Measurements from ENCODE around the gene KIF12.
"Not testable (repeated sequence)": the region's sequence is repeated elsewhere in the genome, so short reads cannot be mapped to it uniquely, and the experiment has no call there.

The KIF12 gene

GRCh38 chr9:114082763-114083412 lies 16.2 kb downstream of the KIF12 start:
- DNase-seq = not testable (repeated sequence)

GRCh38 chr9:114082017-114082762 lies 16.9 kb downstream of the KIF12 start:
- DNase-seq = peak; percentile 74

- DNase-seq = no peak
These were observed 17.6 kb downstream of the KIF12 start for GRCh38 chr9:114081441-114082016.

GRCh38 chr9:114080773-114081440 lies 18.2 kb downstream of the KIF12 start:
- DNase-seq = no peak

- no peak for DNase-seq
These were observed 18.8 kb downstream of the KIF12 start for GRCh38 chr9:114080195-114080772.

GRCh38 chr9:114078781-114079156 lies 20.3 kb downstream of the KIF12 start:
- DNase-seq = no peak

DNA sequence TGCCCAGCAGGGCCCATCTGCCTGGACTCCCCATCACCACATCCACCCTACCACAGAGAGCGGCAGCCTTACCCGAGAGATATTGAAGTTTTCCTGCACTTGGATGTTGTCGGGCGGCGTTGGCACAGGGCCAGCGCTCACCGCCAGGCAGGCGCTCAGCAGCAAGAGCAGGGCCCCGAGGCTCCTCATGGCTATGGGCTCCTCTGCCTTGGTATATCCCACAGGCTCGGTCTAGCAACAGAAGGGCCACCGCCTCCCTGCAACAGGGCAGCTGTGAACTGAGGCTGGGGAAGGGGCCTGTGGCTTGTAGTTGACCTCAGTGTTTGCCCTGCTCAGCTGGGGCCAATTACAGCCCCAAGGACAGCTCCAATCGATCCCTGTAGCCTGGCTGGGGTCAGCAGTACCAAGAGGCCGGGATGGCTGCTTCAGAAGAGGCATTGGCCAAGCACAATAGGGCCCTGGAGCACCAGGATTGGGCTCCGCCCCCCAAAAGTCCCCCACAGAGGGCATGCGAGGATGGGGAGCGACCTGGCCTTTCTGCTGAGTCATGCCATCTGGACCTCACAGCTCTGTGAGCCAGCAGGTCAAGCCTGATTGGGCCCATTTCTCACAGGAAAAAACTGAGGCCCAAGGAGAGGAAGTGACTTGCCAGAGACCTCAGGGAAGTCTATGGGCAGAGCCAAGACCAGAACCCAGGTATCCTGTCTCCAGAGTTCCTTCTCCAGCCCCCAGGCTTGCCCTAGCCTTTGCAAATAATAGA lies 20.9 kb downstream of the KIF12 start, which contains the start of gene AMBP:
Gene AMBP (minus strand): TSS at position 280 of the 760 bp plus-strand sequence. CDS start 91 bp downstream, at position 189.
- DNase-seq = no peak

- no peak for DNase-seq
These were observed 21.8 kb downstream of the KIF12 start for GRCh38 chr9:114077162-114077837.

DNA sequence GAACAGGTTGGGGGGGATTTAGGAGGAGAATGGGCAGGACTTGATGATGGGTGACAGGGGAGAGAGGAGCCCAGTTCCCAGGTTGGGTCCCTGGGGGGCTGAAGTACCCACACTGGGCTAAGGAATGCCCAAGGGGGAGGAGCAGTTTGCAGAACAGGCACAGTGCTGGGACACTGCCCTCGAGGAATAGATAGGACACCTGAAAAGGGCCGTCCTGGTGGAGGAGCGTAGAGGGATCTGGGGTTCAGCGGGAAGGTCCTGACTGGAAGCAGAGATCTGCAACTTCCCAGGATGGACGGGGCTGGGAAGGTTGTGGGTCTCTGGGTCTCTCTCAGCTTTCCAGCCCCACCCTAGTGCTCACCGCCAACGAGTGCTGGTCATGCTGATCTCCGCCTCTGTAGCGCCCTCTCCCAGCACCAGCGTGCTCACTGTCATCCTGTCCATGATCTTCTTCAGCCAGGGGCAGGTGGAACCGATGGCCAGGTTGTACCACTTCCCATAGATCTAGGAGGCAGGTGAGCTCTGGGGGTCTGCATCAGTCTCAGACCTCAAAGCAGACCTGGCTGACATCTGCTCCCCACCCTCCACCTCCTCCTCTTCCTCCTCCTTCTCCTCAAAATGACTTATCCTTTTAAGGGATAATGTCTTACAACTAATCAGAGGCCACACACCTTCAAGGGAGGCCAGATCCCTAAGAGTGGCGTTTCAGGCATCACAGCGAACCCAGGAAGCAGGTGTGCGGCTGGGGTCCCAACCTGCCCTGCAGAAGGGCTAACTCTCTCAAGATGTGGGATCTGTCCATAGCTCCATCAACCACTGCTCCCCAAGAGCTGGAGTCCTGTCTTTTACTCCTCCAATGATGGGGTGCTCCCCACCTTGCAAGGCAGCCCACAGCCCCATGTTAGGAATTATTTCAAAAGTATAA lies 22.6 kb downstream of the KIF12 start:
- no peak for DNase-seq

DNA sequence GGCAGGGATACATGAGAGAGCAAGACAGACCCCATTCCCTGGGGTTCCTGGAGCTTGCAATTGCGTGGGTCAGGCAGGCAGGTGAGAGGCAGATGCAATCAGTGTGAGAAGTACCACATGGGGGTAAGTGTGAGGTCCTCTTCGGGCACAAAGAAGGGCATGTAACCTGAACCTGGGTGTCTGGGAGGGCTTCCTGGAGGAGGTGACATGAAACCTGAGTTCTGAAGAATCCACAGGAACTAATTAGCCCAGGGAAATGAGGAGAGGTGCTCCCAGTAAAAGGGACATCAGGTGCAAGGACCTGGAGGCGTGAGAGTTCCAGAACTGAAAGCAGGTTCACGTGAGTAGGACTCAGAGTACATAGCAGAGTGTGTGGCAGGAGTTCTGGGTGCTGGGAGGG lies 23.5 kb downstream of the KIF12 start:
- no peak for DNase-seq

DNA sequence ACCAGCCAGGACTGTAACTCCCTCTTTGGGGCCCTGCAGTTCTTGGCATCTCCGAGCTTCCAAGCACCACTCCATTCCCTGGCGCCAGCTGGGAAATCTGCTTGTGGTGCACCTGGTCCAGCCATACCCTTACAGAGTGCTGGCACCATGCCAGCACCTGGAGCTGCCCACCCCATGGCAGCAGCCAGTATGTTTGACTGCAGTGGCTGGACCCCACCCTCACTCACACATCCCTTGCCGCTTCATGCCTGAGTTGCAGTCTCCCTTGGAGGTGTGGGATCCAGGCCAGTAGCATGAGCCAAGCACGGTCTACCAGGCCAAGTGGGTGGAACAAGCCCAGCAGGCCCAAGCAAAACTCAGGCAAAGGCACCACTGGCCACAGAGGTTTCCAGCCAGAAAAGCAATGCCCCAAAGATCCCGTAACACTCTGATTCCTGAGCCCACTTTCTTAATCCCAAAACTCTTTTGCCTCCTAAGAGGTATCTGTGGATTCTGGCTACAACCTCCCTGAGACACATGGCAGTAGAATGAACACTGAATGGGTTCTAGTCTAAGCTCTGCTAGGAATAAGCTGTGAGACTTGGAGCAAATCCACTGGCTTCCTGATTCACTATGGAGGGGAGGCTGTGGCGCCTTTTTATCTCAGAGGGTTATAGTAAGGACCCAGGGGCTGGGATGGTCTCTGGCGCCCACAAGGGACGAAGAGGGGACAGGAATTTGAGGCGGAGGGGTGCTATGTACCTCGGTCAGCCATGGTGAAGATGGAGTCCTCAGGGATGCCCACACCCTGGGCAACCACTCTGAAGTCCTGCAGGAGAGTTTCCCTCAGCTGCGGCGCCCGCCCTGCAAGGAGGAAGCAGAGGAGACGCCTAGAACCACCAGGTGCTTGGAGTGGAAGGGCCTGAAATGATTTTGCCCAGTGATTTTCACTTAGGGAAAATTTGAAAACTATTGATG lies 26.6 kb downstream of the KIF12 start:
- DNase-seq = no peak

DNA sequence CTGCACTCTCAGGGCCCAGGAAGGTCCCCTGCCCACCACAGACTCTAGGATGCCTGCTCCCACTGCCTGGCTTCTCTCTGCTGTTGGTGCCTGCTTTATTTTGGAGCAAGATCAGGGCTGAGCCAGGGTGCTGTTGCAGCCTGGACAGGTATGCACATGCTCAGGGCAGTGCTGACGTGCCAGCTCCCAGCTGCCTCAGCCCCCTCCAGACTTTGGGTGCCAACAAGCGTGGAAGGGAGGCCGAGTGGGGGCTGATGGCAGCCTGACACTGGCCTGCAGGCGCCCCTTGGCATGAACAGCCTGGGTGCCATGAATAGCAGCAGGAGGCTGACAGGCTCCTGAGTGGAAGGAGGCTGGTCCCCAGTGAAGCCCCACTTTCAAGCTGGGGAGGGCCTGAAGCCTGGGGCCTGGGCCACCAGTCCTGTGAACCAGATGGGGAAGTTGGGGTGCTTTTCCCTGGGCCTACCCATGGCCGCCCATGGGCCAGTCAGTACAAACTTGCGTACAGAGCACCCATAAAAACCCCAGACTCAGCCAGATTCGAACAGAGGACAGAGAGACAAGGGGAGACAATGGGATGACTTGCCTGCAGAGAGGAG lies 27.8 kb downstream of the KIF12 start:
- no peak for DNase-seq

DNA sequence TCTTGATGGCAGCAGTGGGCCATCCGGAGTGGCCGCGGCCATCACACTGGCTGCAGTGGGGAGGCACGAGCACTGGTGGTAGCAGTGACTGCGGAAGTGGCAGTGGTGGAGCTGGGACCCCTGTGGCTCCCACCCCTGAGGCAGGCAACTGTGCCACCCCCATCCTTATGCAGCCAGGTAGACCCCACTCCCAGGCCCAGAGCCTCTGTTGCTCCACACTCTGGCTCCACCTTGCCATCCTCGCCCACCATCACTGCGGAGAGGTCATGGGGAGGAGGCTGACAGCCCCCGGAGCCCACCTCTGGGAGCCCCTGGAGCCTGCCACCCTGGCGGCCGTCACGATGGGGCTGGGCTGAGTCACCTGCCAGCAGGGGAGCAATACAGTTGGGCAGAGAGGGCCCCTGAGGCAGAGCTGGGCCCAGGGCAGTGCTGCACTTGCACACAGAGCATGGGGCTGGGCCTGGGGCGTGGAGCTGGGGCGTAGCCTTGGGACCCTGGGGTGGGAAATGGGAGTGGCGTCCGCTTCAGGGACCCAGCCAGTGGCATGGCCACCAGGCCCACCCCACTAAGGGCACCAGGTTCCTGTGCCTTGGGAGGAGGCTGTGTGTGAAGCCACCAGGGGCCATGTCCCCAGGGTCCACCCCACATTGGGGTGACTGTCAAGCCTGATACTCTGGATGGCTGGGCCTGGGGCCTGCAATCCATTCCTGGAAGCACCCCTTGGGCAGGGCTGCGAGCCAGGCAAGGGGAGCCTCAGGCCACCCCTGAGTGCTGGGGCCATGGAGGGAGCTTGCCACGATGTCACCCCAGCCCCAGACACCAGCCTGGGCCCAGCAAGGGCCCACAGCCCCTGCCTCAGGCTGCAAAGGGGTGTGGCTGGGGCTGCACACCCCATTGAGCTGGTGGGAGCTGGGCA lies 28.6 kb downstream of the KIF12 start:
- no peak for DNase-seq

GRCh38 chr9:114069476-114070187 lies 29.5 kb downstream of the KIF12 start:
- DNase-seq = no peak

DNA sequence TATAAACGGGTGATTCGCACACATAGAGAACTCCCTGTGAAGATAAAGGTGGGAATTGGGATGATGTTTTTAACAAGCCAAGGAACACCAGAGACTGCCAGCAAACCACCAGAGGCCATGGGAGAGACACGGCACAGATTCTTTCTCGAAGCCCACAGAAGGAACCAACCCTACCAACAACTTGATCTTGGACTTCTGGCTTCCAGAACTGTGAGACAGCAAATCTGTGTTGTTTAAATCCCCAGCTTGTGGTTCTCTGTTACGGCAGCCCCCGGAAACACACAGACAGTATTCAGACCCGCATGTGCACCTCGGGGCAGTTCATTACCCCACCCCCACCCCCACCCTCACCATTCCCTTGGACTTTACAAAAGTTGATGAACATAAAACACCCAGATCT lies 33.8 kb downstream of the KIF12 start:
- DNase-seq = no peak

GRCh38 chr9:114061830-114062474 lies 37.1 kb downstream of the KIF12 start:
- no peak for DNase-seq

- DNase-seq = no peak
These were observed 37.8 kb downstream of the KIF12 start for GRCh38 chr9:114061292-114061691.
